T-helper 17 cell (primary cell): ENCODE data around the gene PAOX. TPM values are rescaled to one million over a fixed set of nuclear protein-coding genes. Genes with fewer than 3 reads are reported as not detected.
A peak's percentile ranks its signal among the peaks of the same experiment; 100 is the strongest.

ENCODE experiments used
- ATAC-seq: fragments of 150-1000 bp; cut with Tn5 transposase; 2 replicates; pipeline ENCODE4 v1.10.0; 2021; ENCODE audit warnings: mild to moderate bottlenecking, moderate library complexity
- DNase-seq, 3 donors: peaks; one replicate each; pipeline versions ENCODE4 v3.0.0 to v3.0.0-alpha.2; 2020 to 2021
- H3K9me3 ChIP-seq: one replicate; pipeline ENCODE4 v1.7.0; 2013; ENCODE audit warnings: low read length, mild to moderate bottlenecking; ENCODE audit not compliant: control insufficient read depth, poor library complexity, severe bottlenecking
- H3K27ac Mint-ChIP-seq: one replicate; pipeline ENCODE4 v1.8.0; 2022; ENCODE audit warnings: mild to moderate bottlenecking, moderate library complexity, mixed read lengths
- H3K27me3 Mint-ChIP-seq: one replicate; pipeline ENCODE4 v1.8.0; 2022; ENCODE audit warnings: mixed read lengths
- H3K36me3 Mint-ChIP-seq: one replicate; pipeline ENCODE4 v1.8.0; 2022; ENCODE audit warnings: low read depth, mixed read lengths
- H3K4me1 Mint-ChIP-seq: one replicate; pipeline ENCODE4 v1.8.0; 2022; ENCODE audit warnings: mild to moderate bottlenecking, mixed read lengths
- H3K4me3 Mint-ChIP-seq: one replicate; pipeline ENCODE4 v1.8.0; 2022; ENCODE audit warnings: mild to moderate bottlenecking, moderate library complexity, mixed read lengths
- total RNA-seq, 4 donors: library from RNA in 2 of 4; stranded (reverse) in 2 of 4; gene quantifications; one replicate each; pipeline ENCODE4 v1.2.3 and lab custom pipeline; 2022 to 2026

PAOX gene
- total RNA-seq, 2 donors from 2014 or later = 3.5 to 6.3 TPM

GRCh38 chr10:133440633-133441285 lies 61.7 kb downstream of the PAOX start:
- H3K9me3 ChIP-seq = no peaks in the 10 kb centered on the region
- Mint-ChIP-seq H3K36me3 (peaks cover 5% of the 10 kb centered on the region), H3K27ac (peak overlapping the region; percentile 93), H3K4me3 (peak overlapping the region; percentile 85), H3K4me1 (peaks cover 36% of the 10 kb centered on the region), H3K27me3 (peaks cover 7% of the 10 kb centered on the region)
- ATAC-seq = no peak
- DNase-seq = no peak

Other genes starting within 250 kb of the PAOX start
- gene KNDC1, start 219.0 kb upstream of the PAOX start, total RNA-seq = 1 to 10 TPM in 1 of 2 donors, under 1 TPM in 1; 0.42 to 1.1 TPM
- gene UTF1, start 149.0 kb upstream of the PAOX start, total RNA-seq = not detected
- under 1 TPM; 0.21 to 0.52 TPM for gene VENTX, start 141.4 kb upstream of the PAOX start, total RNA-seq
- gene ADAM8, start 102.4 kb upstream of the PAOX start, total RNA-seq = 100 to 1,000 TPM; 157 to 188 TPM
- 10 to 100 TPM; 73.6 to 75.4 TPM for gene TUBGCP2, start 70.4 kb upstream of the PAOX start, total RNA-seq
- 10 to 100 TPM; 28.1 to 33.2 TPM for gene ZNF511, start 70.3 kb upstream of the PAOX start, total RNA-seq
- gene CALY, start 42.4 kb upstream of the PAOX start, total RNA-seq = 1 to 10 TPM in 1 of 2 donors, under 1 TPM in 1; 0.96 to 1.9 TPM
- not detected for gene PRAP1, start 31.9 kb upstream of the PAOX start, total RNA-seq
- gene FUOM, start 21.2 kb upstream of the PAOX start, total RNA-seq = 1 to 10 TPM; 6.3 to 9.1 TPM
- 10 to 100 TPM; 18.2 to 20.2 TPM for gene ECHS1, start 5.9 kb upstream of the PAOX start, total RNA-seq
- gene MTG1, start 14.9 kb downstream of the PAOX start, total RNA-seq = 10 to 100 TPM; 48.7 to 51.2 TPM
- not detected for gene SPRN, start 45.4 kb downstream of the PAOX start, total RNA-seq
- 10 to 100 TPM; 20.6 to 38.6 TPM for gene SCART1, start 74.7 kb downstream of the PAOX start, total RNA-seq
- 10 to 100 TPM; 12.3 to 14.5 TPM for gene CYP2E1, start 148.1 kb downstream of the PAOX start, total RNA-seq
- gene SYCE1, start 186.3 kb downstream of the PAOX start, total RNA-seq = under 1 TPM; 0.15 to 0.39 TPM
- gene FRG2B, start 247.5 kb downstream of the PAOX start, total RNA-seq = not detected